A549 (cell line): Measurements from ENCODE around the gene CMYA5. TPM values are rescaled to one million over a fixed set of nuclear protein-coding genes. Genes with fewer than 3 reads are reported as not detected.

ENCODE experiments used
- ATAC-seq, 2 experiments: fragments of 200-7000 bp in 1 of 2; fragments of >200 bp in 1 of 2; cut with Nextera tagmentation in 1 of 2; cut with Tn5 transposase in 1 of 2; 3 replicates each; pipeline versions ENCODE4 v1.8.0 to v1.9.1; 2018 to 2020; ENCODE audit warnings: mild to moderate bottlenecking in 1 of 2, moderate library complexity in 1 of 2
- CTCF ChIA-PET: fragments of 300-600 bp; sonication (Branson Sonifier 250); formaldehyde crosslinking; extraction: SDS; loops from one replicate; lab custom pipeline; 2021; ENCODE audit warnings: antibody characterized with exemption, inconsistent platforms; lab: Yijun Ruan, JAX
- POLR2A ChIA-PET: fragments of 350-600 bp; formaldehyde crosslinking; extraction: SDS; loops from one replicate; lab custom pipeline; 2021; ENCODE audit warnings: antibody characterized with exemption, inconsistent platforms; lab: Yijun Ruan, JAX
- DNase-seq, 2 experiments: peaks; one replicate each; pipeline versions ENCODE4 v3.0.0 to v3.0.0-alpha.2; 2011 to 2016; ENCODE audit warnings: low read depth in 1 of 2, low spot score in 1 of 2
- FAIRE-seq: peaks from 2 replicates; lab custom pipeline; 2011; peaks lifted over from hg19 to GRCh38; lab: Jason Lieb, UNC
- H3K27ac ChIP-seq, 2 experiments: fragments of >200 bp; sonication (Bioruptor Twin); formaldehyde crosslinking; 3 replicates each; pipeline ENCODE4 v1.5.1; 2016 to 2017
- H3K4me1 ChIP-seq: fragments of >200 bp; sonication (Bioruptor Twin); formaldehyde crosslinking; 3 replicates; pipeline ENCODE4 v1.6.1; 2016
- H3K4me2 ChIP-seq: fragments of >200 bp; sonication (Bioruptor Twin); formaldehyde crosslinking; 3 replicates; pipeline ENCODE4 v1.6.1; 2016
- H3K4me3 ChIP-seq: fragments of >200 bp; sonication (Bioruptor Twin); formaldehyde crosslinking; 3 replicates; pipeline ENCODE4 v1.5.1; 2016
- H3K9me3 ChIP-seq: fragments of >200 bp; sonication (Bioruptor Twin); formaldehyde crosslinking; 3 replicates; pipeline ENCODE4 v1.6.1; 2016
- CBX2 ChIP-seq: fragments of 200-600 bp; sonication (generic); IDR thresholded peaks from 2 replicates; pipeline ENCODE4 v1.6.1; 2016; ENCODE audit warnings: low read depth, mild to moderate bottlenecking, borderline replicate concordance
- CHD2 ChIP-seq: fragments of 150-350 bp; IDR thresholded peaks from 2 replicates; pipeline ENCODE4 v1.6.1; 2014; ENCODE audit warnings: low read length; ENCODE audit not compliant: partially characterized antibody
- EHMT2 ChIP-seq: fragments of 200-600 bp; sonication (generic); IDR thresholded peaks from 2 replicates; pipeline ENCODE4 v1.6.1; 2016; ENCODE audit warnings: antibody characterized with exemption, low read depth, mild to moderate bottlenecking, moderate library complexity
- ESRRA ChIP-seq: fragments of 150-350 bp; IDR thresholded peaks from 2 replicates; pipeline ENCODE4 v1.6.1; 2014; ENCODE audit warnings: mild to moderate bottlenecking, low read length, borderline replicate concordance
- FOSB ChIP-seq: fragments of 250-450 bp; sonication (Bioruptor Pico); IDR thresholded peaks from 2 replicates; pipeline ENCODE4 v1.5.0; 2020; ENCODE audit warnings: mild to moderate bottlenecking, moderate library complexity
- FOSL2 ChIP-seq, 2 experiments: fragments of 450-650 bp in 1 of 2; fragments of >200 bp in 1 of 2; sonication (Bioruptor Twin) in 1 of 2; formaldehyde crosslinking; IDR thresholded peaks; 2 replicates each; pipeline versions ENCODE4 v1.5.0 to v1.6.1; 2016 to 2020; ENCODE audit warnings: mild to moderate bottlenecking in 1 of 2, moderate library complexity in 1 of 2
- FOXS1 ChIP-seq: fragments of 250-450 bp; sonication (Bioruptor Pico); IDR thresholded peaks from 2 replicates; pipeline ENCODE4 v1.5.0; 2020; ENCODE audit warnings: mild to moderate bottlenecking, moderate library complexity
- HDAC2 ChIP-seq: fragments of 200-600 bp; sonication (generic); IDR thresholded peaks from 2 replicates; pipeline ENCODE4 v1.6.1; 2016
- HEYL ChIP-seq: fragments of 250-450 bp; sonication (Bioruptor Pico); IDR thresholded peaks from 2 replicates; pipeline ENCODE4 v1.8.0; 2021; ENCODE audit warnings: mild to moderate bottlenecking, moderate library complexity
- HOXA7 ChIP-seq: fragments of 250-450 bp; sonication (Bioruptor Pico); IDR thresholded peaks from 2 replicates; pipeline ENCODE4 v1.5.0; 2020; ENCODE audit warnings: mild to moderate bottlenecking, moderate library complexity
- HOXB13 ChIP-seq: fragments of 250-450 bp; sonication (Bioruptor Pico); IDR thresholded peaks from 2 replicates; pipeline ENCODE4 v1.5.0; 2020; ENCODE audit warnings: low read depth, mild to moderate bottlenecking, moderate library complexity
- JUNB ChIP-seq: fragments of >200 bp; sonication (Bioruptor Twin); formaldehyde crosslinking; IDR thresholded peaks from 2 replicates; pipeline ENCODE4 v1.6.1; 2016
- KDM1A ChIP-seq: fragments of 200-600 bp; sonication (generic); IDR thresholded peaks from 2 replicates; pipeline ENCODE4 v1.6.1; 2016; ENCODE audit warnings: low read depth, mild to moderate bottlenecking
- MAZ ChIP-seq: fragments of 150-350 bp; IDR thresholded peaks from 2 replicates; pipeline ENCODE4 v1.6.1; 2014; ENCODE audit warnings: antibody characterized with exemption, low read depth, low read length, borderline replicate concordance
- NPAS2 ChIP-seq: fragments of 250-450 bp; sonication (Bioruptor Pico); IDR thresholded peaks from 2 replicates; pipeline ENCODE4 v1.8.0; 2022; ENCODE audit warnings: mild to moderate bottlenecking, moderate library complexity, borderline replicate concordance
- PHF8 ChIP-seq: fragments of 200-600 bp; sonication (generic); IDR thresholded peaks from 2 replicates; pipeline ENCODE4 v1.6.1; 2016; ENCODE audit warnings: low read depth, mild to moderate bottlenecking, antibody characterized with exemption, moderate library complexity, borderline replicate concordance
- POLR2AphosphoS2 ChIP-seq: conservative IDR thresholded peaks from 2 replicates; pipeline ENCODE4 v1.6.1; 2012; ENCODE audit warnings: low read length, improper control_type of control experiment, inconsistent platforms
- RARB ChIP-seq: fragments of 250-450 bp; sonication (Bioruptor Pico); IDR thresholded peaks from 2 replicates; pipeline ENCODE4 v1.8.0; 2021; ENCODE audit warnings: mild to moderate bottlenecking, moderate library complexity
- RNF2 ChIP-seq: fragments of 200-600 bp; sonication (generic); IDR thresholded peaks from 2 replicates; pipeline ENCODE4 v1.6.1; 2016; ENCODE audit warnings: low read depth, mild to moderate bottlenecking, antibody characterized with exemption, moderate library complexity, borderline replicate concordance
- TFCP2L1 ChIP-seq: fragments of 250-450 bp; sonication (Bioruptor Pico); IDR thresholded peaks from 2 replicates; pipeline ENCODE4 v1.5.0; 2021; ENCODE audit warnings: mild to moderate bottlenecking
- TP53 ChIP-seq: fragments of 250-450 bp; sonication (Bioruptor Pico); IDR thresholded peaks from 2 replicates; pipeline ENCODE4 v1.5.0; 2021; ENCODE audit warnings: mild to moderate bottlenecking, moderate library complexity
- ZC3H11A ChIP-seq: fragments of 450-650 bp; IDR thresholded peaks from 2 replicates; pipeline ENCODE4 v1.6.1; 2014; ENCODE audit warnings: antibody characterized with exemption, mild to moderate bottlenecking
- ZSCAN20 ChIP-seq: fragments of 250-450 bp; sonication (Bioruptor Pico); IDR thresholded peaks from 2 replicates; pipeline ENCODE4 v1.8.0; 2022; ENCODE audit warnings: mild to moderate bottlenecking, moderate library complexity
- WGBS: methylation state at CpG from one replicate; pipeline ENCODE4 v1.1.6; 2017; ENCODE audit errors: missing lambda C conversion rate; 5-methylcytosine and 5-hydroxymethylcytosine counted together
- polyA plus RNA-seq, 4 experiments: library from polyadenylated mRNA; depleted of rRNA in 3 of 4; stranded (reverse); fragments of >200 nt; fragmentation: RNase III in 1 of 4; extraction: RNeasy Plus Mini Kit Qiagen cat#74134 plus additional on column Dnase treatment in 1 of 4; gene quantifications; 2 replicates in 3 of 4; 3 replicates in 1 of 4; pipeline ENCODE4 v1.2.3, GENCODE V29; 2011 to 2017
- TF ChIP-seq, protein P1 (sequence below): fragments of 250-450 bp; sonication (Bioruptor Pico); IDR thresholded peaks from 2 replicates; pipeline ENCODE4 v1.5.0; 2021; ENCODE audit warnings: mild to moderate bottlenecking, moderate library complexity, borderline replicate concordance

CMYA5 gene
- polyA plus RNA-seq, 2 of the 4 experiments (the other 2 are of a cell fraction) = 0.10 to 0.61 TPM

GRCh38 chr5:79687889-79688288 lies 1.7 kb upstream of the CMYA5 start:
- POLR2A ChIA-PET = no interaction called here
- Histone ChIP-seq H3K4me3 (no peak overlapping the region), H3K9me3 (no peaks in the 10 kb centered on the region), H3K4me1 (peaks cover 15% of the 10 kb centered on the region; the same call in 2 of the 3 replicates), H3K27ac (no peak overlapping the region), H3K4me2 (no peak overlapping the region)
- DNase-seq (no peak), ATAC-seq (no peak), FAIRE-seq (no peak)
- CTCF ChIA-PET = no interaction called here
- TF ChIP-seq KDM1A (no peak), RNF2 (no peak), FOSB (CRISPR knock-in tag) (no peak), PHF8 (no peak), ZSCAN20 (CRISPR knock-in tag) (no peak), POLR2AphosphoS2 (no peak)
- 87% methylated on average over 1 of the region's 1 CpG for WGBS

- FAIRE-seq (no peak), ATAC-seq (no peak)
- 43% methylated on average over 1 of the region's 1 CpG for WGBS
- H3K4me2 ChIP-seq = no peak overlapping the region
- TF ChIP-seq JUNB = no peak
- TF ChIP-seq ESRRA = no peak
- TF ChIP-seq TFCP2L1 (CRISPR knock-in tag) = no peak
- TF ChIP-seq, protein P1, sequence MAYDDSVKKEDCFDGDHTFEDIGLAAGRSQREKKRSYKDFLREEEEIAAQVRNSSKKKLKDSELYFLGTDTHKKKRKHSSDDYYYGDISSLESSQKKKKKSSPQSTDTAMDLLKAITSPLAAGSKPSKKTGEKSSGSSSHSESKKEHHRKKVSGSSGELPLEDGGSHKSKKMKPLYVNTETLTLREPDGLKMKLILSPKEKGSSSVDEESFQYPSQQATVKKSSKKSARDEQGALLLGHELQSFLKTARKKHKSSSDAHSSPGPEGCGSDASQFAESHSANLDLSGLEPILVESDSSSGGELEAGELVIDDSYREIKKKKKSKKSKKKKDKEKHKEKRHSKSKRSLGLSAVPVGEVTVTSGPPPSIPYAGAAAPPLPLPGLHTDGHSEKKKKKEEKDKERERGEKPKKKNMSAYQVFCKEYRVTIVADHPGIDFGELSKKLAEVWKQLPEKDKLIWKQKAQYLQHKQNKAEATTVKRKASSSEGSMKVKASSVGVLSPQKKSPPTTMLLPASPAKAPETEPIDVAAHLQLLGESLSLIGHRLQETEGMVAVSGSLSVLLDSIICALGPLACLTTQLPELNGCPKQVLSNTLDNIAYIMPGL = no peak
- no peak for TF ChIP-seq HOXB13 (CRISPR knock-in tag)
- TF ChIP-seq RNF2 = no peak
- no peak for TF ChIP-seq HOXA7 (CRISPR knock-in tag)
- TF ChIP-seq CBX2 = no peak
- TF ChIP-seq FOSB (CRISPR knock-in tag) = no peak
- TF ChIP-seq FOSL2 (IDR thresholded peaks at IDR 0.05) = no peak
- TF ChIP-seq FOSL2 (CRISPR knock-in tag; IDR thresholded peaks at IDR 0.05) = no peak
- TF ChIP-seq NPAS2 (CRISPR knock-in tag) = no peak
- TF ChIP-seq, all 56 proteins: peak for 0
- CTCF ChIA-PET = interaction anchor here (0.6 to 1.6 kb wide), 2 partner anchors 12 to 69 kb away, joined by 3 read pairs; no protein-coding TSS in a partner anchor
- Histone ChIP-seq H3K4me1 (peaks cover 7% of the 10 kb centered on the region; the same call in 2 of the 3 replicates), H3K27ac (no peak overlapping the region), H3K9me3 (no peaks in the 10 kb centered on the region), H3K4me3 (no peak overlapping the region)
- POLR2A ChIA-PET = no interaction called here
- no peak for DNase-seq
Measured at GRCh38 chr5:79691007-79691406, 1.4 kb downstream of the CMYA5 start.

- H3K4me2 ChIP-seq = no peak overlapping the region
- no peaks in the 10 kb centered on the region for H3K9me3 ChIP-seq
- ATAC-seq (no peak), DNase-seq (no peak), FAIRE-seq (no peak)
- ChIA-PET CTCF (interaction anchor here (3.2 kb wide), 1 partner anchor 11 kb away, joined by 13 read pairs; no protein-coding TSS in a partner anchor), POLR2A (no interaction called here)
- H3K4me1 ChIP-seq = no peaks in the 10 kb centered on the region
- no peak overlapping the region for H3K27ac ChIP-seq
- 92% methylated on average over 1 of the region's 1 CpG for WGBS
- no peak overlapping the region for H3K4me3 ChIP-seq
- TF ChIP-seq FOXS1 (no peak), NPAS2 (CRISPR knock-in tag) (no peak), FOSB (CRISPR knock-in tag) (no peak), TP53 (CRISPR knock-in tag) (no peak), RARB (no peak), ZC3H11A (no peak), HEYL (CRISPR knock-in tag) (no peak), EHMT2 (no peak), TFCP2L1 (CRISPR knock-in tag) (no peak), CHD2 (no peak), JUNB (no peak), HDAC2 (no peak), MAZ (no peak)
- TF ChIP-seq, protein P1 = no peak
Measured at GRCh38 chr5:79692596-79692995, 3.0 kb downstream of the CMYA5 start.
